GM19099 (cell line): ENCODE data around the gene NEK10.

Experiments
- POLR2A ChIP-seq: IDR thresholded peaks from 3 replicates; pipeline ENCODE4 v1.6.1; 2011; ENCODE audit warnings: low read depth; ENCODE audit not compliant: insufficient read length; ENCODE audit errors: extremely low read depth

Gene NEK10

GRCh38 chr3:27134171-27134796 lies 234.9 kb downstream of the NEK10 start:
- no peak for TF ChIP-seq POLR2A

- TF ChIP-seq POLR2A = no peak
Measured at GRCh38 chr3:27133060-27133459, 236.1 kb downstream of the NEK10 start.

- no peak for TF ChIP-seq POLR2A
Measured at GRCh38 chr3:27130796-27131195, 238.4 kb downstream of the NEK10 start.

DNA sequence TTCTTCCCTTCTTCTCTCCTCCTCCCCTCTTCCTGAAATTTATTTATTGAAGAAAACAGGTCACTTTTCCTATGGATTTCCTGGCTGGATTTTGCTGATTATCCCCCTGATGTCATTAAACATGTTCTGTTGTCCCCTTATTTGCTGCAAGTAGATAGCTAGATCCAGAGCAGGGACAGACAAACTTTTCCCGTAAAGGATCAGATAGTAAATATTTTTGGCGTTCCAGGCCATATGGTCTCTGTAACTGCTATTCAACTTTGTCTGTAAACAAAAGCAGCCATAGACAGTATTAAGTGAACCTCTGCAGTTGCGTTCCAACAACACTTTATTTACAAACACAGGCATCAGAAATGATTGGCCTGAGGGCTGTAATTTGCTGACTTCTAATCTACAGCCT lies 241.3 kb downstream of the NEK10 start:
- no peak for TF ChIP-seq POLR2A

GRCh38 chr3:27127195-27127594 lies 242.0 kb downstream of the NEK10 start:
- TF ChIP-seq POLR2A = no peak

DNA sequence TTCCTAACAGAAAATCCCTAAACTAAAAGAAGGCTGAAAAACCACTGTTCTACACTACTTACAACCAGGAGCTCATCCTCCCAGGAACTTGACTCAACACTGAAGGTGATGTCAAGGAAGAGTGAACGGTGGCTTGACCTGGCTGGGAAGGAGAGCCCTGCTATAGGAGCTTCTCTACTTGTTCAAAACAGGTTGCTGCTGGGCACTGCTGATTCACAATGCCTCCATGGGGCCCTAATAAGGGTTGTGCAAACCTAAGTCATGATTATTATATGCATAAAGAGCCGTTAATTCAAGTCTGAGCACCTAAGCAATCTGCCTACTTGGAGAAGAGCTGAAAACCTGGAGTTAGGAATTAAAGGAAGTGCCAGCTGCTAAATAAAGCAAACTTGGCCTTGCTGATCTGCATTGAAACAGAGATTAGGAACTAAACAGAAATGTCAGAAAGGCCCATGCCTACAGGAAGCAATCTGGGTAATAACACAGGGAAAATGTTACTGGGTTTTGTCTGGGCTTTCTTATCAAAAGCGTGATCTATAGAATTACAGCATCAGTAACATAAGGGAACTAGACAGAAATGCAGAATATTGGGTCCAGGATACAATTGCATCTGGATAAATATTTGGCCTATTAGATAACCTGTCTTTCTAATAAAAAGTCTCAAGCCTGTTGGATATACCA lies 243.2 kb downstream of the NEK10 start:
- no peak for TF ChIP-seq POLR2A

- no peak for TF ChIP-seq POLR2A
Measured at GRCh38 chr3:27119639-27120038, 249.5 kb downstream of the NEK10 start.

GRCh38 chr3:27115352-27115751 lies 253.8 kb downstream of the NEK10 start:
- no peak for TF ChIP-seq POLR2A

- no peak for TF ChIP-seq POLR2A
Measured at GRCh38 chr3:27114684-27115083, 254.5 kb downstream of the NEK10 start.

DNA sequence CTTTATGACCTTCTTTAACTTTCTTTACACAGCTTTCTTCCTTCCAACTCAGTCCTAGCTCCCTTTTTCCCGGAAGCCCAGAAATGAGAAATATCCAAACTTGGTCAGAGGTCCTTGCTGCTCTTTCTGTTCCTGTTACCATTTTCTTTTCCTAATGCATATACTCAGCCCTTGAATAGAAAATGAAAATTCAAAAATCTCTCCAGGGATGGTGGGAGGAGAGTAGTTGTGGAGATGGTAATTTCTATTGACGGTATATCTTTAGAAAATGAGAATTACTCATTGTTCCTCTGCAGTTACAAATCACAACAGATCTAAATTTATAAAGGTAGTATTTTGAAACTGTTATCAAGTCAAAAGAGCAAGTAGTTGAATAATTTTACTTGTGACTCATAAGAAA lies 255.1 kb downstream of the NEK10 start:
- TF ChIP-seq POLR2A = no peak

- TF ChIP-seq POLR2A = no peak
Measured at GRCh38 chr3:27110020-27110419, 259.2 kb downstream of the NEK10 start.

GRCh38 chr3:27108322-27108721 lies 260.9 kb downstream of the NEK10 start:
- TF ChIP-seq POLR2A = no peak

DNA sequence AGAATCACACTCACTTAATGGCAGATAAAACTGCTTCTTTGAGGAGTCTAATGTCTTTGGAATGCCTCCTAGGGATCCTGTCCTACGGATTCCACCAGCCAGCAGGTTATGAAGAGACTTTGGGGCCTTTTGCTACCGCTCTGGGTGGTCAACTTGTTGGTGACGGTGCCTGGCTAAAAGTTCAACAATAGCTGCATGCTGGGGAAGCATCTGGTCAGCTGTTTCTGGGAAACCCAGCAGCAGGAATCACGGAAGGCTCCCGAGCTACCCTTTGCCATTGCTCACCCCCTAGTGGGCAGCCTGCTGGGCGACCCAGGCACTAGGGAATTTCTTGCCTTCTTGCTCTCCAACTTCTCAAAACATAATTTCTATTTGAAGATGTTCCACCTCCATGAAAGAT lies 263.3 kb downstream of the NEK10 start:
- TF ChIP-seq POLR2A = no peak

DNA sequence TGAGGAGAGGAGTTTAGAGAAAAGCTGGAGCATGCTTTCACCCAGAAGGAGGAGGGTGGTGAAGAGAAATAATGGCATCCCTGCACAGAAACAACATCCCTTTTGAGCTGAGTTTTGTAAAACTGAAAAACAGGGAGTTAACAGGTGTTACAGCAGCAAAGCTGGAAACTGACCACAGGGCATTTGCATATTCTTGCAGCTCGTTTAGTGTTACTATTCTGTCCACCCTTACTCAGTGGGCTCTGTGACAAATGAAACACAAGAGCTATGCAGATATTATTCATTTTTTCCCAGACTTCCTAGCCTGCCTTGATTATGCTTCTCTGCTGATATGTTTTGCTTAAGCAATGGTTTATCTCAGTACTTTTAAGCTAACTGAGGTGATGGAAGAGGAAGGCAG lies 272.0 kb downstream of the NEK10 start:
- TF ChIP-seq POLR2A = no peak

GRCh38 chr3:27095553-27096222 lies 273.5 kb downstream of the NEK10 start:
- no peak for TF ChIP-seq POLR2A

GRCh38 chr3:27094721-27095120 lies 274.5 kb downstream of the NEK10 start:
- TF ChIP-seq POLR2A = no peak
